HG03469 (cell line): ENCODE data around the gene TACO1.

ENCODE experiments used
- ATAC-seq: cut with Tn5 transposase; IDR thresholded peaks from one replicate; pipeline ENCODE4 v1.9.1; 2021; ENCODE audit warnings: mild to moderate bottlenecking, moderate library complexity, moderate number of reproducible peaks; ENCODE audit not compliant: unreplicated experiment

TACO1 gene

GRCh38 chr17:63600569-63601438 is at the start of gene TACO1:
Gene TACO1, plus strand, starts transcription at chr17:63600895. Its CDS starts 189 bp downstream, at chr17:63601084.
- no peak for ATAC-seq

- no peak for ATAC-seq
Observed at GRCh38 chr17:63552211-63552610, 48.5 kb upstream of the TACO1 start.

DNA sequence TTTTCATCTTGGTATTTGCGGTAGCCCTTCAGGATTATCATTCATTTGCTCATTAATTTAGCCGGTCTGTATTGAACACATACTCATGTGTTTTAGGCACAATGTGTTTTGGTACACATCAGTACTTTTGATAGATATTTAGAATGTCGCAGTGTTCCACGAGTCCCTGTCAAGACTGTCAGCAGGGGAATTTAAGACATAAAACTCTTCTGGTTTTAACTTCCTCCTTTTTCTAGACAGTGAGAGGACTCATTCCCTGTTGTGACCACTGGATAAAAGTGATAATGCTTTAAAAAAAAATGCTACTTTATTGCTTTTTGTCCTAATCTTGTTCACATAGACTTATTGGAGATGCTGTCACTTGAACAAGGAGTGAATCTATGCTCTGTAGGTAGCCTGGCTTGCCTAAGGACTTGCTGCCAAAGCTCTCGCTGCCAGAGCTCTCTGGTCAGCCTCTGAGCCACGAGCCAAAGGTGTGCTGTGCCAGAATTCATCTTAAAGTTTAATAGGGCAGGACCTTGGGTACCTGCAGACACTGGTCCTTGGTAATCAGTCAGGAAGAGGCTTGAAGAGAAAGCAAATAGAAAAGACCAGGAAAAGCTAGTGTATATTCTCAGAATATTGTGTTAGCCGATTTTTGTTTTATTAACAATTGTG is 45.1 kb upstream of the TACO1 start:
- no peak for ATAC-seq

DNA sequence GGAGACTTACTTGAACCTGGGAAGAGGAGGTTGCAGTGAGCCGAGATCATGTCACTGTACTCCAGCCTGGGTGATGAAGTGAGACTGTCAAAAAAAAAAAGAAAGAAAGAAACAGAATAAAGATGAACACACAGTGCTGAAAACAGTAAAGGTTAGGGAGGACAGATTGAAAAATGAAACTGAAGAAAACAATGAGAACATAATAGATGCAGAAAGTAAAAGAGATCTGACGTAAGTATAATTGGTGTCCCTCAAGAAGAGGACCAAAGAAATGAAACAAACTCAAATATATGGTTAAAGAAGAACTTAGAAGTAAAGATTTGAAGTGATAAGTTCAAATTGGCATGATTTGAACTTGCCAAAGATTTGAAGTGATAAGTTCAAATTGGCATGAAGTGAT is 43.3 kb upstream of the TACO1 start:
- ATAC-seq, result no peak

DNA sequence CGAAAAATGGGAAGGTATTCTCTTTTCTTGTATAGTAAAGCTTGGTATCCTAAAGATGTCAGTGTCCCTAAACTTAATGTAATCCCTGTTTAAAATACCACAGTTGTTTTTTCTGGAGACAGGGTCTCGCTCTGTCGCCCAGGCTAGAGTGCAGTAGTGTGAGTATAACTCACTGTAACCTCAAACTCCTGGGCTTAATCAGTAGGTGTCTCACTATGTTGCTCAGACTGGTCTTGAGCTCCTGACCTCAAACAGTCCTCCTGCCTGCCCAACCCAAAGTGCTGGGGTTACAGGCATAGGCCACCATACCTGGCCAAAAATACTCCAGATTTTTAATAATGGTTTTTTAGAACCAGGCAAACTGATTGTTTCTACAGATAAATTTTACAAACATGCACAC is 42.3 kb upstream of the TACO1 start:
- ATAC-seq, result no peak

- ATAC-seq, result no peak
Observed at GRCh38 chr17:63561819-63562218, 38.9 kb upstream of the TACO1 start.

DNA sequence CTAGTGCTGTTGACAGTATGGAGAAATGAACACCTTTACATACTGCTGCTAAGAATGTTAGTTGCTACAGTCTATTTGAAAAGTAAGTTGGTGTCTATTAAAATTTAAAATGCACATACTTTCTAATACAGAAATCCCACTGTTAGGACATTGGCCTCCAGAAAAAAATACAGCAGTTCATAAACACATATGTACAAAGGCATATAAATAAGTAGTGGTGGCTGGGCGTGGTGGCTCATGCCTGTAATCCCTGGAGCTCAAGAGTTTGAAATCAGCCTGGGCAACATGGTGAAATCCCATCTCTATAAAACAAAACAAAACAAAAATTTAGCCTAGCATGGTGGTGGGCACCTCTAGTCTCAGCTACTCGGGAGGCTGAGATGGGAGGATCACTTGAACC is 37.4 kb upstream of the TACO1 start:
- ATAC-seq, result no peak

DNA sequence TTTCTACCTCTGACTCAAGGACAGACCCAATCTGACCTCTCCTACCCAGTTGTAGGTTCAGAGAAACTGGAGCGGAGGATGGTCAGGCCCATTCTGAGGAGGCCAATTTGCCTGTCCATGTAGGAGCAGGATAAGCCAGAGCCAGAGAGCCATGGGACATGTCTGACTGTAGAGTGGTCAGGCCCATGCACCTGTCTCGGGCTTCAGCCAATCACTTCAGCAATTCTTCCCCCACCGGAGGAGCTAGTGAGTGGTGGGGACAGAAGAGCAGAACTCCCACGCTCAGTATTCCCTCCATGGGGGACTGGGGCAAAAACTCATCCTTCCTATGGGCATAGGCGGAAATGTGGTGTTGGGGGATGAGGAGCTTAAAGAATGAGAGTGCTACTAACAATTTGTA is 36.1 kb upstream of the TACO1 start:
- no peak for ATAC-seq

DNA sequence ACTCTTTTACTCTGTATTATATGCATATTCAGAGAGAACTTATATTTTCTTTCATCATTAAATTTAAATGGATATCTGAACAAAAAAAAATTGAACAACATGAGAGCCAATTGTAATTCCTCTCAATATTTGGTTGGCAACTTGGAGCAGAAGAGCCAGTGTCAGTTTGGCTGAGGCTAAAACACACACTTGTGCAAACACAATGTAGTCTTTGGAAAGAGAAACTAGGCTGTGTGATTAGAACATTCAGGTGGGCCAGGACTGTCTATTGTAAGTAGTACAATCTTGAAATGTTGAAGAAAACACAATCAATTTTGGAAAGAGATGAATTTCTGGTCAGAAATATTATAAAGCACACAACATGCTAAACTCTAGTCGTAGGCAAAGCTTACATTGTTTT is 33.5 kb upstream of the TACO1 start:
- no peak for ATAC-seq

DNA sequence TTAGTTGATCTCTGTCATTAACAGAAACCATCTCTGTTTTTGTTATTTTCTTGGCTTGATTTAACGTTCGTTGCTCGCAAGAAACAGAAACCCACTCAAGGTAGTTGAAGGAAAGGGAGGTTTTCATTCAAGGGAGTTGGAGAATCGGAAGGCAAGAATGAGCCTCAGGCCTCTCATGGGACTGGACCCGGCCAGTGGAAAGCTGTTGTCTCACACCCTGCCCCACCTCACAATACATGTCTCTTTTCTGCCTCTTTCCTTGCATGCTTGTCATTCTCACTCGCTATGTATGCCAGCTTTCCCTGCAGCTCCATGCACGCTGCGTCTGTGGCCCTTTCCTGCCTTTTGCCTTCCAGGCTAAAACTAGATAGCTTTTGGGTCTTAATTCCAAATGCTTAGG is 32.1 kb upstream of the TACO1 start:
- ATAC-seq, result no peak

GRCh38 chr17:63571632-63572310 is 28.9 kb upstream of the TACO1 start:
- no peak for ATAC-seq

DNA sequence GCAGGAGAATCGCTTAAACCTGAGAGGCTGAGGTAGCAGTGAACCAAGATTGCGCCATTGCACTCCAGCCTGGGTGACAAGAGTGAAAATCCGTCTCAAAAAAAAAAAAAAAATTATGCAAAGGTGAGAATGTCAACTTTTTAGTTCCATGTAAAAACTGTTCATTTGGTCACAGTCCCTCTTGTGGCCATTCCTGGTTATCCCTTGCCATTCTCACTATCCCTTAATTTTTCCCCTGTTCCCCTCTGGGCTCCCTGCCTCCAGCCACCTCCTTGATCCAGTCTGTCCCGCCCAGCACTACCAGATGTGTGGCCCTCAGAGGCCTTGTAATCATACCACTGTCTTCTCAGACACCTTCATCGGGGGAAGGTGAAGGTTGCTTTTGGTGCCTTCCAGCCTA is 27.1 kb upstream of the TACO1 start:
- ATAC-seq, result no peak

DNA sequence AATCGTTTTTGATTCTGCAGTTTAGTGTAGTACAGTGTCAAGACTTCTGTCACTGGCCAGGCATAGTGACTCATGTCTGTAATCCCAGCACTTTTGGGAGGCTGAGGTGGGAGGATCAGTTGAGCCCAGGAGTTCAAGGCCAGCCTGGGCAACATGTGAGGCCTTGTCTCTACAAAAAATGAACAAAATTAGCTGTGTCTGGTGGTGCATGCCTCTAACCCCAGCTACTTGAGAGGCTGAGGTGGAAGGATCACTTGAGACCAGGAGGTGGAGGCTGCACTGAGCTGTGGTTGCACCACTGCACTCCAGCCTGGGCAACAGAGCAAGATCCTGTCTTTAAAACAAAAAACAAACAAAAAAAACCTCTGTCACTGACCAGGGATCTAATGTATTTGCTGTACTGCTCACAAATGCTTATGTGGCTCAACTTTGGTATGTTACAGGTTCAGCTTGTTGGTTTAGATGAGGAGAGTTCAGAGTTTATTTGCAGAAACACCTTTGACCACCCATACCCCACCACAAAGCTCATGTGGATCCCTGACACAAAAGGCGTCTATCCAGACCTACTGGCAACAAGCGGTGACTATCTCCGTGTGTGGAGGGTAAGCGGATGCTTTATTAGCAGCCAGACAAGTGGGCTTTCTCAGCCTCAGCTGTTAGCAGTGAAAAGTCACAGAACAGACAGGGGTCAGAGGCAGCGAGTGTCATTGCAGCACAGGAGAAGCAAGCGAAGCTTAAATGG is 22.5 kb upstream of the TACO1 start:
- no peak for ATAC-seq

DNA sequence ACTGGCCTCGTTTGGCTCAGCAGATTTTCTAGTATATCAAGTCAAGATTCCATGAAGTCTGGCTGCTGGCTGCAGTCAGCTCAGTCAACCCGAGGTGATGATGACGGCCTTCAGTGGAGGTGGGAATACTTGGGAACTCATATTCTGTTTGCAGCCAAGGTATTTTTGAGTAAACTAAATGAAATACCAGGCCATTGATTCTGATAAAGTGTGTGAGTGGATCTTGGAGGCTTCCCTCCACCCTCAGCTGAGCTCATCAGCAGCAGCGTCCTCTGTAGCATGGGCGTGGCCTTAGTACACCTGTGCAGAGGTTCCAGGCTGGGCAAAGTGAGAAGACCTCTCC is 22.0 kb upstream of the TACO1 start:
- no peak for ATAC-seq

DNA sequence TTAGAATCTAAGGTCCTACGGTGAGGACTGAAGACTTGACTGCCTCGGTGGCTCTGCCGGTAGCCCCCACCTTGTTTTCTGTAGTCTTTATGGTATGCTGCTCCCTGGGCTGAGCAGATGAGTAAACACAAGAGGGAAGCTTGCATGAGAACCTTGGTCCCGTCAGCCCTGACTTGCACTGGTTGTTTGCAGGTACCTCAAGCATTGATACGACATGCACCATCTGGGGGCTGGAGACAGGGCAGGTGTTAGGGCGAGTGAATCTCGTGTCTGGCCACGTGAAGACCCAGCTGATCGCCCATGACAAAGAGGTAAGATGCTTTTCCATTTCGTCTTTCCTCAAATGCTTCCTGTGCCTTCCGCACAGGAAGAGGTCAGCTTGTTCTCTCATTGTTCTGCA is 21.1 kb upstream of the TACO1 start:
- ATAC-seq, result no peak

DNA sequence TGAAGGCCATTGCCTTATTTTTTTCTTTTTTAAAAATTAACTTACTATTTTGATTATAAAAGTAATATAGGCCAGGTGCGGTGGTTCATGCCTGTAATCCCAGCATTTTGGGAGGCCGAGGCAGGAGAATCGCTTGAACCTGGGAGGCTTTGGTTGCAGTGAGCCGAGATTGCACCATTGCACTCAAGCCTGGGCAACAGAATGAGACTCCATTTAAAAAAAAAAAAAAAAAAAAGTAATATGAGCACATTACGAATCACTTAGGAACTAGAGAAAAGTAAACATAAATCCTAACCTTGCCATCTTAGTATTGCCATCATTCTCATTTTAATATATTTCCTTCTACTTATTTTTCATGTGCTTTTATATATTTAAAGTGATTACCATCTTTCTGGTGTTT is 12.9 kb upstream of the TACO1 start:
- ATAC-seq, result no peak

GRCh38 chr17:63588797-63589196 is 11.9 kb upstream of the TACO1 start:
- no peak for ATAC-seq

GRCh38 chr17:63589646-63590045 is 11.0 kb upstream of the TACO1 start:
- ATAC-seq, result no peak

DNA sequence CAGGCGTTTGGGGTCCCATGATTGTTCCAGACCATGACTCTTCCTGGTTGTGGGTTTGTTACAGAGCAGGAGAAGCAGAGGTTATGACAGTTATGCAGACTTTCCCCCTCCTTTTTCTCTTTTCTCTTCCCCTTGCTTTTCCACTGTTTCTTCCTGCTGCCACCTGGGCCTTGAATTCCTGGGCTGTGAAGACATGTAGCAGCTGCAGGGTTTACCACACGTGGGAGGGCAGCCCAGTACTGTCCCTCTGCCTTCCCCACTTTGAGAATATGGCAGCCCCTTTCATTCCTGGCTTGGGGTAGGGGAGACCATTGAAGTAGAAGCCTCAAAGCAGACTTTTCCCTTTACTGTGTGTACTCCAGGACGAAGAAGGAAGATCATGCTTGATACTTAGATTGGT is 7.9 kb upstream of the TACO1 start:
- no peak for ATAC-seq

DNA sequence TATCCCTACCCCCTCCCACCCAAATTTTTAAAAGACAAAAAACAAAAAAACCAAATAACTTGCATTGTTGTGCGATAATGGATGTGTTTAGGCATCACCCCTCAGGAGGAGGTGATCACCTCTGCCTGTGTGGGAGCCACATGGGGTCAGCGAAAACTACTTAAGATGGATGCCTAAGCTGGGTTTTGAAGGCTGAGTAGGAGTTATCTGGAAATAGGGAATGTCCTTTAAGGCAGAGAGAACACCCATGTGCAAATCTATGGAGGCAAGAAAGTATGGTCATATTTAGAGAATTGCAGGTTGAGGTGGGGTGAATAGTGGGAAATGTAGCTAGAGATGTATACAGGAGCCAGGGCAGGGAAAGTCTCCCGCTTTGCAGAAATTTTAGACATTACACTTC is 5.6 kb upstream of the TACO1 start:
- ATAC-seq, result no peak

DNA sequence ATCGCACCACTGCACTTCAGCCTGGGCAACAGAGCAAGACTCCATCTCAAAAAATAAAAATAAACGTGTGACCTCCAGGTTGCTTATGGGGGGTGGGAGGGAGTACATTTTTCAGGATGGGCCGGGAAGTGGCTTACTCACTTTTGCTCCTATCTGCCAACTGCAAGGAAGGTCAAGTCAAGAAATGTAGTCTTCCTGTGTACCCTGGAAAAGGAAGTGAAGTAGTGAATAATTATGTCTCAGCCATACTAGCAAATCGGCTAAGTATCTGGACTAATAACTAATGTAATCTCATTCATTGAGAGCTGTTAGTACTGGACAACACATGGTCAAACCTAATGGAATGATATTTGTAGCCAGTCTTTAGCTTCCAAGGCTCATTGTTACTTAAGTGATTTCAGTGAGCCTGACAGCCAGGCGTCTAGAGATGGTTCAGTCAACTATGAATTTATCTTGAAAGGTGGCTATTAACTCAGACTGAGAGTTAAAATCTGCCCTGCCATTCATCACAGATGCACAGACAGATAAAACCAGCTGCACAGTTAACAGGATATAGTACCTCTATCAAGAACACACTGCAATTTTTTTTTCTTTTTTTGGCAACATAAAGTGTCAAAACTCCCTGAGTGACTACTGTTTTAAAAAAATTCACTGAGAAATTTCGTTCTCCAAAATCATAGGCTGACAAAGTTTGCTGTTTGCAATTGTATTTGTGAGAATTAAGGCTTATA is 3.7 kb upstream of the TACO1 start:
- ATAC-seq, result no peak
